ENCODE measurements around the gene EVI5. TPM values are rescaled to one million over a fixed set of nuclear protein-coding genes. Genes with fewer than 3 reads are reported as not detected.

Gene EVI5
- total RNA-seq, 1 experiment from 2014 or later = 11.4 TPM

DNA sequence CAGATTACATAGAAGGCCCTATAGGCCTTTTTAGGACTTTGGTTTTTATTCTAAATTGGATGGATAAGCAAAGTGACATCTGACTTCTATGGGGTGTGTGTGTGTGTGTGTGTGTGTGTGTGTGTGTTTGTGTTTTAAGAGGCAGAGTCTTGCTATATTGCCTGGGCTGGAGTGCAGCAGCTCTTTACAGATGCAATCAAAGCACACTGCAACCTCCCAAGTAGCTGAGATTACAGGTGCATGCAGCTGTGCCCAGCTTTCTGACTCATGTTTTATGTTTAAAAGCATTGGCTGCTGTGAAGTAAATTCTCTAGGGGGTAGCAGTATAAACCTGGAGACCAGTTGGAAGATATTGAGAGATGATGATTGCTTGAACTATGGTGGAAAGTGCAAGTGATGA lies 12.4 kb upstream of the EVI5 start:
- Mint-ChIP-seq H3K27me3 (ENCODE audit: low read depth) (no peaks in the 10 kb centered on the region), H3K36me3 (no peaks in the 10 kb centered on the region), H3K4me3 (no peak overlapping the region), H3K9me3 (peaks cover 7% of the 10 kb centered on the region), H3K4me1 (peaks cover 9% of the 10 kb centered on the region), H3K27ac (no peak overlapping the region)
- ChIA-PET CTCF (interaction anchor here (1.1 kb wide), 1 partner anchor 48 kb away, joined by 4 read pairs; no protein-coding TSS in a partner anchor), POLR2A (no interaction called here)
- TF ChIP-seq PREB (CRISPR knock-in tag; IDR thresholded peaks at IDR 0.05; ENCODE audit: borderline replicate concordance) (no peak), ZNF512 (CRISPR knock-in tag; IDR thresholded peaks at IDR 0.05; ENCODE audit: borderline replicate concordance) (no peak), ZBTB43 (CRISPR knock-in tag; IDR thresholded peaks at IDR 0.05) (no peak), TCF7 (CRISPR knock-in tag; IDR thresholded peaks at IDR 0.05; ENCODE audit: low read depth) (no peak), NFATC4 (CRISPR knock-in tag; IDR thresholded peaks at IDR 0.05) (no peak), GABPB1 (CRISPR knock-in tag; IDR thresholded peaks at IDR 0.05) (no peak), IRF2 (CRISPR knock-in tag; IDR thresholded peaks at IDR 0.05; ENCODE audit: borderline replicate concordance, low read depth) (no peak), CREM (CRISPR knock-in tag; IDR thresholded peaks at IDR 0.05) (no peak), ATF2 (CRISPR knock-in tag; IDR thresholded peaks at IDR 0.05; ENCODE audit: borderline replicate concordance, low read depth) (no peak), ERG (CRISPR knock-in tag; IDR thresholded peaks at IDR 0.05) (no peak), GTF2I (CRISPR knock-in tag; conservative IDR thresholded peaks at IDR 0.05) (no peak)
- TF ChIP-seq, protein P1, sequence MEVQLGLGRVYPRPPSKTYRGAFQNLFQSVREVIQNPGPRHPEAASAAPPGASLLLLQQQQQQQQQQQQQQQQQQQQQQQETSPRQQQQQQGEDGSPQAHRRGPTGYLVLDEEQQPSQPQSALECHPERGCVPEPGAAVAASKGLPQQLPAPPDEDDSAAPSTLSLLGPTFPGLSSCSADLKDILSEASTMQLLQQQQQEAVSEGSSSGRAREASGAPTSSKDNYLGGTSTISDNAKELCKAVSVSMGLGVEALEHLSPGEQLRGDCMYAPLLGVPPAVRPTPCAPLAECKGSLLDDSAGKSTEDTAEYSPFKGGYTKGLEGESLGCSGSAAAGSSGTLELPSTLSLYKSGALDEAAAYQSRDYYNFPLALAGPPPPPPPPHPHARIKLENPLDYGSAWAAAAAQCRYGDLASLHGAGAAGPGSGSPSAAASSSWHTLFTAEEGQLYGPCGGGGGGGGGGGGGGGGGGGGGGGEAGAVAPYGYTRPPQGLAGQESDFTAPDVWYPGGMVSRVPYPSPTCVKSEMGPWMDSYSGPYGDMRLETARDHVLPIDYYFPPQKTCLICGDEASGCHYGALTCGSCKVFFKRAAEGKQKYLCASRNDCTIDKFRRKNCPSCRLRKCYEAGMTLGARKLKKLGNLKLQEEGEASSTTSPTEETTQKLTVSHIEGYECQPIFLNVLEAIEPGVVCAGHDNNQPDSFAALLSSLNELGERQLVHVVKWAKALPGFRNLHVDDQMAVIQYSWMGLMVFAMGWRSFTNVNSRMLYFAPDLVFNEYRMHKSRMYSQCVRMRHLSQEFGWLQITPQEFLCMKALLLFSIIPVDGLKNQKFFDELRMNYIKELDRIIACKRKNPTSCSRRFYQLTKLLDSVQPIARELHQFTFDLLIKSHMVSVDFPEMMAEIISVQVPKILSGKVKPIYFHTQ (CRISPR knock-in tag; IDR thresholded peaks at IDR 0.05) = no peak
- TF ChIP-seq, protein P2, sequence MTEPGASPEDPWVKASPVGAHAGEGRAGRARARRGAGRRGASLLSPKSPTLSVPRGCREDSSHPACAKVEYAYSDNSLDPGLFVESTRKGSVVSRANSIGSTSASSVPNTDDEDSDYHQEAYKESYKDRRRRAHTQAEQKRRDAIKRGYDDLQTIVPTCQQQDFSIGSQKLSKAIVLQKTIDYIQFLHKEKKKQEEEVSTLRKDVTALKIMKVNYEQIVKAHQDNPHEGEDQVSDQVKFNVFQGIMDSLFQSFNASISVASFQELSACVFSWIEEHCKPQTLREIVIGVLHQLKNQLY (CRISPR knock-in tag; IDR thresholded peaks at IDR 0.05) = no peak
- TF ChIP-seq, protein P3, sequence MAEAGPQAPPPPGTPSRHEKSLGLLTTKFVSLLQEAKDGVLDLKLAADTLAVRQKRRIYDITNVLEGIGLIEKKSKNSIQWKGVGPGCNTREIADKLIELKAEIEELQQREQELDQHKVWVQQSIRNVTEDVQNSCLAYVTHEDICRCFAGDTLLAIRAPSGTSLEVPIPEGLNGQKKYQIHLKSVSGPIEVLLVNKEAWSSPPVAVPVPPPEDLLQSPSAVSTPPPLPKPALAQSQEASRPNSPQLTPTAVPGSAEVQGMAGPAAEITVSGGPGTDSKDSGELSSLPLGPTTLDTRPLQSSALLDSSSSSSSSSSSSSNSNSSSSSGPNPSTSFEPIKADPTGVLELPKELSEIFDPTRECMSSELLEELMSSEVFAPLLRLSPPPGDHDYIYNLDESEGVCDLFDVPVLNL (CRISPR knock-in tag; IDR thresholded peaks at IDR 0.05; ENCODE audit: borderline replicate concordance, low read depth) = no peak
- DNase-seq (ENCODE audit: low spot score) (no peak), ATAC-seq (no peak)
